ENCODE measurements around the gene ZMYM2. TPM values are rescaled to one million over a fixed set of nuclear protein-coding genes. Genes with fewer than 3 reads are reported as not detected.

Gene ZMYM2
- total and polyA plus RNA-seq, 2 donors (not counting 1 experiment from before 2014, with no cell fraction given): 37.3 to 63.4 TPM

GRCh38 chr13:20074966-20075365 lies 116.4 kb downstream of the ZMYM2 start:
- no peak for TF ChIP-seq EZH2 (IDR thresholded peaks at IDR 0.05; ENCODE audit: low read length, missing control alignments)
- H3K4me2 ChIP-seq (ENCODE audit: extremely low read depth, insufficient read depth, low read length): no peak overlapping the region
- no peak overlapping the region for H3K9ac ChIP-seq (ENCODE audit: insufficient read depth, low read length)
- no peak overlapping the region for H3K27ac ChIP-seq (ENCODE audit: insufficient read depth, low read length)
- H3K79me2 ChIP-seq (ENCODE audit: control insufficient read depth, insufficient read depth, low read length): no peaks in the 10 kb centered on the region
- no peaks in the 10 kb centered on the region for H3K27me3 ChIP-seq (ENCODE audit: control insufficient read depth, insufficient read depth, low read length)
- no peaks in the 10 kb centered on the region for H3K36me3 ChIP-seq (ENCODE audit: control insufficient read depth, insufficient read depth, low read length)
- H2AFZ ChIP-seq (ENCODE audit: low read length): no peak overlapping the region
- H4K20me1 ChIP-seq (ENCODE audit: control insufficient read depth, extremely low read depth, insufficient read depth, low read length): no peaks in the 10 kb centered on the region
- no peaks in the 10 kb centered on the region for H3K4me1 ChIP-seq (ENCODE audit: control insufficient read depth, extremely low read depth, insufficient read depth, low read length)
- H3K9me3 ChIP-seq (ENCODE audit: control insufficient read depth, insufficient read depth, low read depth, low read length): no peaks in the 10 kb centered on the region
- no peak for DNase-seq (ENCODE audit: low read depth in 2 of 2)
- no peak overlapping the region for H3K4me3 ChIP-seq (replicated peaks in 1 of 4; ENCODE audit: control extremely low read depth in 1 of 4, insufficient read depth in 1 of 4, low read depth in 3 of 4, low read length in 4 of 4)

DNA sequence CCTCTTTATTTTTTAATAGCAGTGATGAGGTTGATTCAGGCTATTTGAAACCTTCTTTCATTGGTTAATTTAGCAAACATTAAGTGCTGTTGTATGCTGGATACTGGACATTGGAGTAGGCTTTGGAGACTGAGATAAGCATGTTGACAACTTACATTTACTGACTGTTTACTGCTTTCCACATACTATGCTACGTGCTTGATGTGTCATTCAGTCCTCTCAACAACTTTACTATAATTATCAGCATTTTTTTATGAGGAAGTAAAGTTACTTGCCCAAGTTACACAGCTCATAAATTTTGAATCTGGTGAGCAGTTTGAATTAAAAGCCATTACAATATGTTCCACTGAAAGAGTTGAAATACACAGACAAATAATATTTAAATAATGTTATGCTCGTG lies 118.6 kb downstream of the ZMYM2 start:
- Histone ChIP-seq H3K4me3 (replicated peaks in 1 of 4; ENCODE audit: control extremely low read depth in 1 of 4, insufficient read depth in 1 of 4, low read depth in 3 of 4, low read length in 4 of 4) (no peak overlapping the region), H3K9ac (ENCODE audit: insufficient read depth, low read length) (no peak overlapping the region), H3K36me3 (ENCODE audit: control insufficient read depth, insufficient read depth, low read length) (no peaks in the 10 kb centered on the region), H2AFZ (ENCODE audit: low read length) (no peak overlapping the region), H3K4me1 (ENCODE audit: control insufficient read depth, extremely low read depth, insufficient read depth, low read length) (no peaks in the 10 kb centered on the region), H3K4me2 (ENCODE audit: extremely low read depth, insufficient read depth, low read length) (no peak overlapping the region), H3K79me2 (ENCODE audit: control insufficient read depth, insufficient read depth, low read length) (no peaks in the 10 kb centered on the region), H4K20me1 (ENCODE audit: control insufficient read depth, extremely low read depth, insufficient read depth, low read length) (no peaks in the 10 kb centered on the region), H3K27me3 (ENCODE audit: control insufficient read depth, insufficient read depth, low read length) (no peaks in the 10 kb centered on the region), H3K27ac (ENCODE audit: insufficient read depth, low read length) (no peak overlapping the region), H3K9me3 (ENCODE audit: control insufficient read depth, insufficient read depth, low read depth, low read length) (no peaks in the 10 kb centered on the region)
- DNase-seq (ENCODE audit: low read depth in 2 of 2): no peak
- TF ChIP-seq, protein P1, sequence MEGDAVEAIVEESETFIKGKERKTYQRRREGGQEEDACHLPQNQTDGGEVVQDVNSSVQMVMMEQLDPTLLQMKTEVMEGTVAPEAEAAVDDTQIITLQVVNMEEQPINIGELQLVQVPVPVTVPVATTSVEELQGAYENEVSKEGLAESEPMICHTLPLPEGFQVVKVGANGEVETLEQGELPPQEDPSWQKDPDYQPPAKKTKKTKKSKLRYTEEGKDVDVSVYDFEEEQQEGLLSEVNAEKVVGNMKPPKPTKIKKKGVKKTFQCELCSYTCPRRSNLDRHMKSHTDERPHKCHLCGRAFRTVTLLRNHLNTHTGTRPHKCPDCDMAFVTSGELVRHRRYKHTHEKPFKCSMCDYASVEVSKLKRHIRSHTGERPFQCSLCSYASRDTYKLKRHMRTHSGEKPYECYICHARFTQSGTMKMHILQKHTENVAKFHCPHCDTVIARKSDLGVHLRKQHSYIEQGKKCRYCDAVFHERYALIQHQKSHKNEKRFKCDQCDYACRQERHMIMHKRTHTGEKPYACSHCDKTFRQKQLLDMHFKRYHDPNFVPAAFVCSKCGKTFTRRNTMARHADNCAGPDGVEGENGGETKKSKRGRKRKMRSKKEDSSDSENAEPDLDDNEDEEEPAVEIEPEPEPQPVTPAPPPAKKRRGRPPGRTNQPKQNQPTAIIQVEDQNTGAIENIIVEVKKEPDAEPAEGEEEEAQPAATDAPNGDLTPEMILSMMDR (conservative IDR thresholded peaks at IDR 0.05 in 1 of 2, IDR thresholded peaks at IDR 0.05 in 1 of 2; ENCODE audit: low read depth in 1 of 2, low read length in 2 of 2): no peak
- TF ChIP-seq EZH2 (IDR thresholded peaks at IDR 0.05; ENCODE audit: low read length, missing control alignments): no peak

- Histone ChIP-seq H4K20me1 (ENCODE audit: control insufficient read depth, extremely low read depth, insufficient read depth, low read length) (no peaks in the 10 kb centered on the region), H3K9me3 (ENCODE audit: control insufficient read depth, insufficient read depth, low read depth, low read length) (no peaks in the 10 kb centered on the region), H2AFZ (ENCODE audit: low read length) (no peak overlapping the region), H3K27me3 (ENCODE audit: control insufficient read depth, insufficient read depth, low read length) (no peaks in the 10 kb centered on the region), H3K79me2 (ENCODE audit: control insufficient read depth, insufficient read depth, low read length) (no peaks in the 10 kb centered on the region), H3K4me1 (ENCODE audit: control insufficient read depth, extremely low read depth, insufficient read depth, low read length) (no peaks in the 10 kb centered on the region), H3K36me3 (ENCODE audit: control insufficient read depth, insufficient read depth, low read length) (peaks cover 3% of the 10 kb centered on the region), H3K27ac (ENCODE audit: insufficient read depth, low read length) (no peak overlapping the region), H3K4me2 (ENCODE audit: extremely low read depth, insufficient read depth, low read length) (no peak overlapping the region), H3K9ac (ENCODE audit: insufficient read depth, low read length) (no peak overlapping the region), H3K4me3 (replicated peaks in 1 of 4; ENCODE audit: control extremely low read depth in 1 of 4, insufficient read depth in 1 of 4, low read depth in 3 of 4, low read length in 4 of 4) (no peak overlapping the region)
- no peak for TF ChIP-seq EZH2 (IDR thresholded peaks at IDR 0.05; ENCODE audit: low read length, missing control alignments)
- TF ChIP-seq, protein P1 (conservative IDR thresholded peaks at IDR 0.05 in 1 of 2, IDR thresholded peaks at IDR 0.05 in 1 of 2; ENCODE audit: low read depth in 1 of 2, low read length in 2 of 2): no peak
- DNase-seq (ENCODE audit: low read depth in 2 of 2): peak in 1 of 2 donors; percentile 15
Measured at GRCh38 chr13:20080377-20081164, 122.0 kb downstream of the ZMYM2 start.

All from fibroblast of lung (primary cell).